ENCODE data around the gene GTF2F2.
A peak's percentile ranks its signal among the peaks of the same experiment; 100 is the strongest.

GTF2F2 gene

GRCh38 chr13:45119991-45120864 lies at the start of gene GTF2F2:
Gene GTF2F2 (plus strand): TSS chr13:45120510. CDS start chr13:45120656, 146 bp downstream.
- DNase-seq (ENCODE audit: low spot score): peak; percentile 82

- no peak for DNase-seq (ENCODE audit: low spot score)
Measured at GRCh38 chr13:45073809-45074208, 46.5 kb upstream of the GTF2F2 start.

GRCh38 chr13:45074721-45075120 lies 45.6 kb upstream of the GTF2F2 start:
- no peak for DNase-seq (ENCODE audit: low spot score)

- no peak for DNase-seq (ENCODE audit: low spot score)
Measured at GRCh38 chr13:45078003-45078402, 42.3 kb upstream of the GTF2F2 start.

- DNase-seq (ENCODE audit: low spot score): no peak
Measured at GRCh38 chr13:45082964-45083363, 37.3 kb upstream of the GTF2F2 start.

GRCh38 chr13:45084515-45084914 lies 35.8 kb upstream of the GTF2F2 start:
- no peak for DNase-seq (ENCODE audit: low spot score)

- no peak for DNase-seq (ENCODE audit: low spot score)
Measured at GRCh38 chr13:45086484-45086883, 33.8 kb upstream of the GTF2F2 start.

GRCh38 chr13:45092663-45093062 lies 27.6 kb upstream of the GTF2F2 start:
- DNase-seq (ENCODE audit: low spot score): no peak

GRCh38 chr13:45100573-45101262 lies 19.6 kb upstream of the GTF2F2 start:
- DNase-seq (ENCODE audit: low spot score): no peak

GRCh38 chr13:45101327-45102018 lies 18.8 kb upstream of the GTF2F2 start:
- DNase-seq (ENCODE audit: low spot score): no peak

- DNase-seq (ENCODE audit: low spot score): no peak
Measured at GRCh38 chr13:45102136-45102507, 18.2 kb upstream of the GTF2F2 start.

GRCh38 chr13:45103449-45103848 lies 16.9 kb upstream of the GTF2F2 start:
- no peak for DNase-seq (ENCODE audit: low spot score)

- no peak for DNase-seq (ENCODE audit: low spot score)
Measured at GRCh38 chr13:45104261-45104660, 16.0 kb upstream of the GTF2F2 start.

GRCh38 chr13:45105895-45106294 lies 14.4 kb upstream of the GTF2F2 start:
- DNase-seq (ENCODE audit: low spot score): no peak

- no peak for DNase-seq (ENCODE audit: low spot score)
Measured at GRCh38 chr13:45107539-45107938, 12.8 kb upstream of the GTF2F2 start.

- DNase-seq (ENCODE audit: low spot score): no peak
Measured at GRCh38 chr13:45108716-45109101, 11.6 kb upstream of the GTF2F2 start.

GRCh38 chr13:45109102-45109720 lies 11.1 kb upstream of the GTF2F2 start:
- DNase-seq (ENCODE audit: low spot score): no peak

- DNase-seq (ENCODE audit: low spot score): no peak
Measured at GRCh38 chr13:45113233-45114224, 6.8 kb upstream of the GTF2F2 start.

- DNase-seq (ENCODE audit: low spot score): peak; percentile 69
Measured at GRCh38 chr13:45119469-45119990, 780 bp upstream of the GTF2F2 start.

GRCh38 chr13:45120967-45121831 lies 889 bp downstream of the GTF2F2 start:
- DNase-seq (ENCODE audit: low spot score): no peak
